ENCODE results near the gene KRT78. TPM values are rescaled to one million over a fixed set of nuclear protein-coding genes. Genes with fewer than 3 reads are reported as not detected.
A peak's percentile ranks its signal among the peaks of the same experiment; 100 is the strongest.

KRT78 gene
- total and polyA plus RNA-seq, 9 of the 15 experiments (the other 6 are each of a cell fraction or from before 2014, with no cell fraction given) = not detected

- peak; percentile 84; the same call in 1 of the 2 replicates for TF ChIP-seq CTBP1 (IDR thresholded peaks at IDR 0.05; ENCODE audit: borderline replicate concordance)
- TF ChIP-seq CTCFL (IDR thresholded peaks at IDR 0.05; ENCODE audit: borderline replicate concordance, insufficient read depth, low read depth, low read length, poor library complexity, severe bottlenecking) = no peak
- TF ChIP-seq IFI16 (CRISPR knock-in tag; IDR thresholded peaks at IDR 0.05) = no peak
- TF ChIP-seq TCF3 (CRISPR knock-in tag; IDR thresholded peaks at IDR 0.05) = peak; percentile 63
- TF ChIP-seq SFPQ (IDR thresholded peaks at IDR 0.05; ENCODE audit: low read depth, low read length) = no peak
- peak; percentile 67 for TF ChIP-seq GABPA (tag; conservative IDR thresholded peaks at IDR 0.05; ENCODE audit: low read depth)
- 0 out of 2 replicates have a peak, but pooled peaks have one; percentile 33 for TF ChIP-seq SOX6 (IDR thresholded peaks at IDR 0.05)
- TF ChIP-seq SIN3A (IDR thresholded peaks at IDR 0.05; ENCODE audit: borderline replicate concordance in 2 of 2, control insufficient read depth in 1 of 2, low read depth in 2 of 2, low read length in 2 of 2) = peak in 1 of 2 experiments; percentile 38; a peak in 1 of 4 replicates
- no peak for TF ChIP-seq ZNF239 (CRISPR knock-in tag; IDR thresholded peaks at IDR 0.05)
- no peak for TF ChIP-seq RBM39 (optimal IDR thresholded peaks at IDR 0.05; ENCODE audit: low read depth, low read length)
- TF ChIP-seq KDM1A (IDR thresholded peaks at IDR 0.05) = no peak
- peak; percentile 60; the same call in 1 of the 2 replicates for TF ChIP-seq RNF2 (IDR thresholded peaks at IDR 0.05)
- no peak for TF ChIP-seq HMG20B (CRISPR knock-in tag; IDR thresholded peaks at IDR 0.05)
- peak in 1 of 2 experiments; percentile 42; a peak in 1 of 4 replicates for TF ChIP-seq NRF1 (conservative IDR thresholded peaks at IDR 0.05 in 1 of 2, IDR thresholded peaks at IDR 0.05 in 1 of 2)
- TF ChIP-seq ZZZ3 (IDR thresholded peaks at IDR 0.05) = no peak
- TF ChIP-seq HDAC1 (IDR thresholded peaks at IDR 0.05) = peak in 1 of 2 experiments; percentile 64; a peak in 2 of 4 replicates
- no peak for TF ChIP-seq CLOCK (CRISPR knock-in tag; IDR thresholded peaks at IDR 0.05; ENCODE audit: borderline replicate concordance)
- TF ChIP-seq MCM5 (IDR thresholded peaks at IDR 0.05; ENCODE audit: low read depth) = no peak
- peak; percentile 70 for TF ChIP-seq CBFA2T3 (IDR thresholded peaks at IDR 0.05)
- peak; percentile 45; the same call in 1 of the 2 replicates for TF ChIP-seq CREM (IDR thresholded peaks at IDR 0.05; ENCODE audit: low read depth)
- peak in 1 of 2 experiments; percentile 52; a peak in 1 of 4 replicates for TF ChIP-seq RCOR1 (IDR thresholded peaks at IDR 0.05; ENCODE audit: borderline replicate concordance in 1 of 2, low read depth in 2 of 2, low read length in 2 of 2)
Measured at GRCh38 chr12:52789637-52790426, 59.0 kb downstream of the KRT78 start (continued).

Measured in K562 (cell line).